Adrenal gland (tissue), 5 donors: Measurements from ENCODE around the gene AK8.

Source experiments
- POLR2A ChIP-seq, 2 donors: fragments of 450-650 bp; IDR thresholded peaks; one replicate each; pipeline ENCODE4 v1.6.1; 2017; ENCODE audit warnings: antibody characterized with exemption in 2 of 2, mild to moderate bottlenecking in 2 of 2, moderate library complexity in 1 of 2
- TF ChIP-seq, protein P1 (sequence below), 6 experiments: fragments of 450-650 bp in 4 of 6; fragments of 200-600 bp in 2 of 6; sonication (generic) in 1 of 6; IDR thresholded peaks; 1 replicate in 5 of 6; 2 replicates in 1 of 6; pipeline versions ENCODE4 v1.5.1 to v1.8.0; 2016 to 2021; ENCODE audit warnings: antibody characterized with exemption in 6 of 6, mild to moderate bottlenecking in 2 of 6, moderate library complexity in 1 of 6
- donor health status: DM: no; HTN: no; CAD: no.

DNA sequence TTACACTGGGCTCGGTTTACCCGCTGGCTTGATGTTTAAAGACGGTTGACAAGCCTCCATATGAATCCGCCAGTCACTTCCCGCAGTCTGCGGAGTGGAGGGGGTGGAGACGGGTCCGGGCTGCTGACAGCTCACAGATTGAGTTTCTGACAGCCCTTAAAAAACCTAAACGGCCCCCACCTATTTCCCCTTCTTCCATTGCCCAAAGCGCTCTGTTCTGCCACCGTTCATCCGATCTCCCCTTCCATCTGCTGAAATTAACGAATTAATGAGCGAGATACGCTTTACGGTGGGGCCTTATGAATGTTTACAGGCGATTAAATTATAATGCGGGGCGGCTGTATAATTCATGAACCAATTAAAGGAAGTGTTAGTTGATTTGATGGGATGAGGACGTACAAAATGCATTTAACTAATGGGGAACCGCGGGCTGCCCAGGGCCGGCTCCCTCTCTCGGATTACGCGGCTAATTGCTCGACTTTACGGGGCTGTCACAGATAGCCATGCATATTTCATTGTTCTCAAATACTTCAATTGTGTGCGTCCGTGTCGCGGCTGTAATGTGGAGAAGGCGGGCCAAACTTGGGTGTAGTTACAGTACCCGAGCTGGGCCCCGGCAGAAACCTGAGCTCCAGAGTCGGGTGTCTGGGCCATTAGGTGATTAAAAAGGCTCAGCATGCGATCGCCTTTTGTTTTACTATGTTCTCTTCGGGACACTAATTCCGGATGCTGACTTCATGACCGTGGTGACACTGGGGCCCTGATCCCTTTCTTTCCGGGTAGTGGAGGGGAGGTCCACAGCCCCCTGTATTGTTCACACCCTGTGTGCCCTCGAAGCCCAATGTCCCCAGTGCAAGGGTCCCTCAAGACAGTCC is 133.0 kb downstream of the AK8 start:
- TF ChIP-seq, protein P1, sequence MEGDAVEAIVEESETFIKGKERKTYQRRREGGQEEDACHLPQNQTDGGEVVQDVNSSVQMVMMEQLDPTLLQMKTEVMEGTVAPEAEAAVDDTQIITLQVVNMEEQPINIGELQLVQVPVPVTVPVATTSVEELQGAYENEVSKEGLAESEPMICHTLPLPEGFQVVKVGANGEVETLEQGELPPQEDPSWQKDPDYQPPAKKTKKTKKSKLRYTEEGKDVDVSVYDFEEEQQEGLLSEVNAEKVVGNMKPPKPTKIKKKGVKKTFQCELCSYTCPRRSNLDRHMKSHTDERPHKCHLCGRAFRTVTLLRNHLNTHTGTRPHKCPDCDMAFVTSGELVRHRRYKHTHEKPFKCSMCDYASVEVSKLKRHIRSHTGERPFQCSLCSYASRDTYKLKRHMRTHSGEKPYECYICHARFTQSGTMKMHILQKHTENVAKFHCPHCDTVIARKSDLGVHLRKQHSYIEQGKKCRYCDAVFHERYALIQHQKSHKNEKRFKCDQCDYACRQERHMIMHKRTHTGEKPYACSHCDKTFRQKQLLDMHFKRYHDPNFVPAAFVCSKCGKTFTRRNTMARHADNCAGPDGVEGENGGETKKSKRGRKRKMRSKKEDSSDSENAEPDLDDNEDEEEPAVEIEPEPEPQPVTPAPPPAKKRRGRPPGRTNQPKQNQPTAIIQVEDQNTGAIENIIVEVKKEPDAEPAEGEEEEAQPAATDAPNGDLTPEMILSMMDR (IDR thresholded peaks at IDR 0.05), result no peak
- no peak for TF ChIP-seq POLR2A (IDR thresholded peaks at IDR 0.05)
